Right hindlimb (tissue), 1 donor: ENCODE results near the gene SERPING1.

ENCODE experiments used
- DNase-seq: peaks from one replicate; pipeline ENCODE4 v3.0.0-alpha.2; 2018

SERPING1 gene

GRCh38 chr11:57652662-57653061 lies 55.2 kb downstream of the SERPING1 start:
- no peak for DNase-seq

- no peak for DNase-seq
Observed at GRCh38 chr11:57653163-57653562, 55.7 kb downstream of the SERPING1 start.

- no peak for DNase-seq
Observed at GRCh38 chr11:57656885-57657193, 59.4 kb downstream of the SERPING1 start.

GRCh38 chr11:57657194-57658022 lies 59.9 kb downstream of the SERPING1 start, which contains the start of gene CLP1:
Gene CLP1 (plus strand): TSS chr11:57657762. CDS start chr11:57659477, 1,715 bp downstream.
- DNase-seq, result peak; percentile 100

GRCh38 chr11:57658023-57658361 lies 60.5 kb downstream of the SERPING1 start:
- DNase-seq, result no peak

GRCh38 chr11:57659669-57660068 lies 62.2 kb downstream of the SERPING1 start:
- no peak for DNase-seq

- DNase-seq, result no peak
Observed at GRCh38 chr11:57662893-57663292, 65.4 kb downstream of the SERPING1 start.

- DNase-seq, result no peak
Observed at GRCh38 chr11:57663975-57664374, 66.5 kb downstream of the SERPING1 start.
